Endothelial cell of umbilical vein (primary cell): ENCODE data around the gene CLASP2. TPM values are rescaled to one million over a fixed set of nuclear protein-coding genes. Genes with fewer than 3 reads are reported as not detected.

Experiments used
- BruUV-seq: library from RNA; stranded (reverse); fragments of 400-500 nt; replicated peaks from 2 replicates; lab custom pipeline; 2021; lab: Mats Ljungman, UMichigan
- CTCF ChIA-PET: fragments of 300-600, 350-600 bp; sonication (Branson Sonifier 250); formaldehyde crosslinking; loops from one replicate; lab custom pipeline; 2021; ENCODE audit warnings: antibody characterized with exemption, inconsistent platforms; lab: Charles Lee
- POLR2A ChIA-PET: fragments of 300-600, 350-600 bp; sonication (Branson Sonifier 250); formaldehyde crosslinking; loops from one replicate; lab custom pipeline; 2021; ENCODE audit warnings: antibody characterized with exemption, inconsistent platforms; lab: Charles Lee
- DNase-seq: peaks from one replicate; pipeline ENCODE4 v3.0.0-alpha.2; 2011; ENCODE audit warnings: low read depth, low spot score
- FAIRE-seq: peaks from 2 replicates; lab custom pipeline; 2011; peaks lifted over from hg19 to GRCh38; lab: Jason Lieb, UNC
- H2AFZ ChIP-seq: 2 replicates; pipeline ENCODE4 v1.6.0; 2012; ENCODE audit warnings: low read depth, low read length, control low read depth, inconsistent platforms
- H3K27ac ChIP-seq: 2 replicates; pipeline ENCODE4 v1.5.1; 2011; ENCODE audit warnings: low read depth, mild to moderate bottlenecking, control low read depth, low read length, moderate library complexity; ENCODE audit not compliant: insufficient read depth
- H3K27me3 ChIP-seq, 2 experiments: 2 replicates each; pipeline versions ENCODE4 v1.6.0 to v1.6.1; 2011; ENCODE audit warnings: low read length in 2 of 2, mixed read lengths in 1 of 2; ENCODE audit not compliant: control insufficient read depth in 2 of 2, insufficient read depth in 2 of 2
- H3K36me3 ChIP-seq, 2 experiments: 2 replicates in 1 of 2; 3 replicates in 1 of 2; pipeline ENCODE4 v1.5.1; 2011; ENCODE audit warnings: low read length in 2 of 2, mild to moderate bottlenecking in 1 of 2, moderate library complexity in 1 of 2; ENCODE audit not compliant: control insufficient read depth in 2 of 2, insufficient read depth in 2 of 2; ENCODE audit errors: extremely low read depth in 1 of 2
- H3K4me1 ChIP-seq: 3 replicates; pipeline ENCODE4 v1.5.1; 2011; ENCODE audit warnings: mild to moderate bottlenecking, low read length; ENCODE audit not compliant: control insufficient read depth, insufficient read depth; ENCODE audit errors: extremely low read depth
- H3K4me2 ChIP-seq: 2 replicates; pipeline ENCODE4 v1.6.1; 2011; ENCODE audit warnings: low read length, control low read depth, mixed read lengths; ENCODE audit not compliant: insufficient read depth
- H3K4me3 ChIP-seq, 3 experiments: fragments of 200-600 bp in 1 of 3; sonication (generic), shearing (Covaris generic) in 1 of 3; replicated peaks in 1 of 3; 2 replicates each; pipeline ENCODE4 v1.5.1; 2011 to 2016; ENCODE audit warnings: control low read depth in 3 of 3, low read length in 3 of 3, mild to moderate bottlenecking in 2 of 3, inconsistent platforms in 1 of 3, low read depth in 1 of 3, moderate library complexity in 1 of 3; ENCODE audit not compliant: insufficient read depth in 1 of 3
- H3K79me2 ChIP-seq: 2 replicates; pipeline ENCODE4 v1.6.0; 2012; ENCODE audit warnings: low read length, inconsistent platforms; ENCODE audit not compliant: control insufficient read depth, insufficient read depth
- H3K9ac ChIP-seq: replicated peaks from 2 replicates; pipeline ENCODE3; 2011; ENCODE audit warnings: low read length, control low read depth; ENCODE audit not compliant: insufficient read depth; ENCODE audit errors: extremely low read depth
- H3K9me1 ChIP-seq: replicated peaks from 3 replicates; pipeline ENCODE4 v1.6.0; 2011; ENCODE audit warnings: mild to moderate bottlenecking, low read length; ENCODE audit not compliant: control insufficient read depth, insufficient read depth; ENCODE audit errors: extremely low read depth
- H3K9me3 ChIP-seq: replicated peaks from 2 replicates; pipeline ENCODE4 v1.5.1; 2012; ENCODE audit warnings: low read length, inconsistent platforms; ENCODE audit not compliant: control insufficient read depth, insufficient read depth
- H4K20me1 ChIP-seq: replicated peaks from 2 replicates; pipeline ENCODE3; 2011; ENCODE audit warnings: mild to moderate bottlenecking, low read length; ENCODE audit not compliant: control insufficient read depth, insufficient read depth; ENCODE audit errors: extremely low read depth
- CTCF ChIP-seq, 2 donors: IDR thresholded peaks; 1 replicate in 1 of 2; 2 replicates in 1 of 2; pipeline ENCODE4 v1.5.1; 2011; ENCODE audit warnings: low read length in 2 of 2, mild to moderate bottlenecking in 2 of 2, moderate library complexity in 2 of 2, control low read depth in 1 of 2, inconsistent platforms in 1 of 2, low read depth in 1 of 2; ENCODE audit not compliant: insufficient read depth in 1 of 2; ENCODE audit errors: extremely low read depth in 1 of 2
- EZH2 ChIP-seq: IDR thresholded peaks from 2 replicates; pipeline ENCODE4 v1.6.1; 2012; ENCODE audit warnings: borderline replicate concordance, low read depth, mild to moderate bottlenecking, moderate library complexity, low read length, inconsistent platforms; ENCODE audit not compliant: severe bottlenecking
- FOS ChIP-seq: IDR thresholded peaks from 2 replicates; pipeline ENCODE4 v1.6.1; 2011; ENCODE audit warnings: mild to moderate bottlenecking, low read length, moderate library complexity, borderline replicate concordance; ENCODE audit not compliant: insufficient read depth
- GATA2 ChIP-seq: IDR thresholded peaks from 2 replicates; pipeline ENCODE4 v1.7.0; 2011; ENCODE audit warnings: low read depth, mild to moderate bottlenecking, moderate library complexity, mixed read lengths, low read length; ENCODE audit not compliant: insufficient read length, insufficient read depth
- JUN ChIP-seq: IDR thresholded peaks from 2 replicates; pipeline ENCODE4 v1.6.1; 2011; ENCODE audit warnings: borderline replicate concordance, low read depth; ENCODE audit not compliant: insufficient read length, insufficient read depth
- MAX ChIP-seq: IDR thresholded peaks from 2 replicates; pipeline ENCODE4 v1.6.1; 2011; ENCODE audit not compliant: insufficient read depth, insufficient read length
- MYC ChIP-seq: IDR thresholded peaks from one replicate; pipeline ENCODE4 v1.6.1; 2011; ENCODE audit warnings: mild to moderate bottlenecking, low read depth, low read length
- POLR2A ChIP-seq: IDR thresholded peaks from 2 replicates; pipeline ENCODE4 v1.6.1; 2012; ENCODE audit warnings: low read depth, mild to moderate bottlenecking, control low read depth, low read length
- POLR2AphosphoS5 ChIP-seq: IDR thresholded peaks from 2 replicates; pipeline ENCODE4 v1.6.1; 2012; ENCODE audit warnings: low read depth, mild to moderate bottlenecking, control low read depth, low read length, moderate library complexity; ENCODE audit not compliant: insufficient read depth
- dilution Hi-C: fragments of 300-500 bp; cut with MboI; formaldehyde crosslinking; loops from one replicate; pipeline ENCODE4 v1.15.0; 2019; ENCODE audit warnings: low sequenced_read_pairs; ENCODE audit not compliant: extremely low pct_ligation_motif_present
- intact Hi-C: fragments of 100-400 bp; cut with micrococcal nuclease; formaldehyde crosslinking; loops from one replicate; pipeline ENCODE4 v1.10.0; 2022
- polyA plus RNA-seq, 4 experiments: library from polyadenylated mRNA; depleted of rRNA in 3 of 4; stranded (reverse) in 3 of 4; unstranded in 1 of 4; fragments of >200 nt; gene quantifications; 2 replicates each; pipeline versions ENCODE4 v1.2.1 to v1.2.3, GENCODE V29; 2011 to 2012; ENCODE audit warnings: missing spikeins in 1 of 4
- total RNA-seq: library from RNA; stranded (reverse); gene quantifications from 2 replicates; pipeline ENCODE4 v1.2.3, GENCODE V29; 2021

CLASP2 gene
- total and polyA plus RNA-seq, 2 donors (not counting 3 experiments of a cell fraction or from before 2014, with no cell fraction given): 15.0 to 55.0 TPM

GRCh38 chr3:33682770-33683169 lies 35.3 kb downstream of the CLASP2 start:
- FAIRE-seq (no peak), DNase-seq (no peak)
- no peaks in the 10 kb centered on the region for H4K20me1 ChIP-seq
- no TSS peak for BruUV-seq
- intact Hi-C loops (no loop called here), dilution Hi-C loops (no loop called here)
- H3K9me1 ChIP-seq: no peaks in the 10 kb centered on the region
- no peaks in the 10 kb centered on the region for H3K9me3 ChIP-seq
- ChIA-PET CTCF (no interaction called here), POLR2A (no interaction called here)
- H3K4me2 ChIP-seq: no peak overlapping the region
- no peak for TF ChIP-seq POLR2A
- no peak for TF ChIP-seq CTCF (IDR thresholded peaks at IDR 0.05; ENCODE audit: extremely low read depth in 1 of 2, insufficient read depth in 1 of 2, low read depth in 1 of 2, low read length in 2 of 2)
- no peak for TF ChIP-seq GATA2
- no peak for TF ChIP-seq MAX
- no peak for TF ChIP-seq MYC
- TF ChIP-seq EZH2: no peak
- TF ChIP-seq FOS: no peak
- no peak for TF ChIP-seq POLR2AphosphoS5
- TF ChIP-seq JUN: no peak
- no peaks in the 10 kb centered on the region for H3K27me3 ChIP-seq
- no peak overlapping the region for H3K9ac ChIP-seq
- no peak overlapping the region for H3K27ac ChIP-seq
- no peak overlapping the region for H3K4me3 ChIP-seq
- H2AFZ ChIP-seq: no peak overlapping the region
- H3K36me3 ChIP-seq: no peaks in the 10 kb centered on the region
- H3K79me2 ChIP-seq: no peaks in the 10 kb centered on the region
- peaks cover 5% of the 10 kb centered on the region for H3K4me1 ChIP-seq
